ENCODE results near the gene ACSF3.

The ACSF3 gene

GRCh38 chr16:89080196-89080853 is 13.3 kb upstream of the ACSF3 start:
- Histone ChIP-seq H3K36me3 (ENCODE audit: control insufficient read depth in 4 of 4, insufficient read depth in 4 of 4, low read length in 3 of 4) (no peaks in the 10 kb centered on the region), H3K4me1 (ENCODE audit: control extremely low read depth in 1 of 4, control insufficient read depth in 4 of 4, insufficient read depth in 4 of 4, low read length in 3 of 4) (peaks cover 0 to 3% (median 0%) of the 10 kb centered on the region in 4 experiments), H3K27me3 (replicated peaks in 2 of 5; ENCODE audit: control insufficient read depth in 4 of 5, insufficient read depth in 5 of 5, low read length in 4 of 5) (no peaks in the 10 kb centered on the region), H3K27ac (ENCODE audit: insufficient read depth in 1 of 2, low read depth in 1 of 2, low read length in 2 of 2, poor library complexity in 1 of 2, severe bottlenecking in 2 of 2) (no peak overlapping the region), H3K4me3 (ENCODE audit: control insufficient read depth in 1 of 7, extremely low read depth in 1 of 7, insufficient read depth in 4 of 7, low read depth in 2 of 7, low read length in 6 of 7) (no peak overlapping the region), H3K9me3 (ENCODE audit: control extremely low read depth in 1 of 5, control insufficient read depth in 4 of 5, insufficient read depth in 2 of 5, low read depth in 1 of 5, low read length in 4 of 5) (no peaks in the 10 kb centered on the region)
- ChIA-PET CTCF (interaction anchor here (1.0 kb wide), 1 partner anchor 42 kb away, joined by 4 read pairs; no protein-coding TSS in a partner anchor), POLR2A (no interaction called here)
- WGBS (ENCODE audit: insufficient coverage), result 98% methylated on average over 33 of the region's 33 CpGs
- DNase-seq, result no peak

DNA sequence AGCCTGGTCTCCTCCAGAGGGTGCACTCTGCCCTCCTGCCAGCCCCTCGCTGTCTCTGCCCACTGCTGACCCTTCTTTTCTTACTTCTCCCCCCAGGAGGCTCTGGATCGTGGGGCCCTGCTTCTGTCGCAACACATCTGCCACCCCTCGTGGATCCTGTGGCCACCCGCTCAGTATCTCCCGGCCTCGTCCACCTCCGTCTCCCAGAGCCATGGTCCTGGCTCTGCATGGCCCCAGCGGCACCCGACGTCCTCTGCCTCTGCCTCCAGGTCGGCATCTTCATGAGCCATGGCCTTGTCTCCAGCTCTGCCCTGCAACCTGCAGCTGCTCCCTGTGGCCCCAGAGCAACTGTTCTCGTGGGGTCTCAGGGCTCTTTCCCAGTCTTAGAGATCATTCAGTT is 12.1 kb upstream of the ACSF3 start:
- 91% methylated on average over 12 of the region's 13 CpGs for WGBS (ENCODE audit: insufficient coverage)
- H3K9me3 ChIP-seq (ENCODE audit: control extremely low read depth in 1 of 5, control insufficient read depth in 4 of 5, insufficient read depth in 2 of 5, low read depth in 1 of 5, low read length in 4 of 5), result no peaks in the 10 kb centered on the region
- CTCF ChIA-PET, result interaction anchor here (1.1 kb wide), 1 partner anchor 75 kb away, joined by 3 read pairs; no protein-coding TSS in a partner anchor
- H3K36me3 ChIP-seq (ENCODE audit: control insufficient read depth in 4 of 4, insufficient read depth in 4 of 4, low read length in 3 of 4), result no peaks in the 10 kb centered on the region
- no peak overlapping the region for H3K4me3 ChIP-seq (ENCODE audit: control insufficient read depth in 1 of 7, extremely low read depth in 1 of 7, insufficient read depth in 4 of 7, low read depth in 2 of 7, low read length in 6 of 7)
- H3K27ac ChIP-seq (ENCODE audit: insufficient read depth in 1 of 2, low read depth in 1 of 2, low read length in 2 of 2, poor library complexity in 1 of 2, severe bottlenecking in 2 of 2), result no peak overlapping the region
- peaks cover 0 to 3% (median 0%) of the 10 kb centered on the region in 4 experiments for H3K4me1 ChIP-seq (ENCODE audit: control extremely low read depth in 1 of 4, control insufficient read depth in 4 of 4, insufficient read depth in 4 of 4, low read length in 3 of 4)
- POLR2A ChIA-PET, result no interaction called here
- no peaks in the 10 kb centered on the region for H3K27me3 ChIP-seq (replicated peaks in 2 of 5; ENCODE audit: control insufficient read depth in 4 of 5, insufficient read depth in 5 of 5, low read length in 4 of 5)
- no peak for DNase-seq

DNA sequence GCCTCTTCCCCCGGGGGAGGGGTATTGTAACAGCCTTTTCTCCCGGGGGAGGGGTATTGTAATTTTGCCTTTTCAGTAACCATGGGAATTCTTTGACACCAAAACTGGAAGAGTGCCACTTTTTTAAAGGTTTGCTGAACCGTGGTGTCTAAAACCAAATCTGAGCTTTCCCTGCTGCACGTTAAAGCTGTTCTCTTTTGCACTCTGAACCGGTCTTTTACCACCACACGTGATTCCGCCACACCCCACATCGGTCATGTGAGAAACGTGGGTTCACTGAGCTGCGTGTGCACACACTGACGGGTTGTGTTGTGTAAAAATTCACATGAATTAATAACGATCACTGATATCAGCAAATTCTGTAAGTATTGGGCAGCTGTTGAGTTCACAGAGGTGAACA is 9.2 kb upstream of the ACSF3 start:
- peaks cover 0 to under 1% (median 0%) of the 10 kb centered on the region in 5 experiments for H3K27me3 ChIP-seq (replicated peaks in 2 of 5; ENCODE audit: control insufficient read depth in 4 of 5, insufficient read depth in 5 of 5, low read length in 4 of 5)
- 85% methylated on average over 10 of the region's 12 CpGs for WGBS (ENCODE audit: insufficient coverage)

DNA sequence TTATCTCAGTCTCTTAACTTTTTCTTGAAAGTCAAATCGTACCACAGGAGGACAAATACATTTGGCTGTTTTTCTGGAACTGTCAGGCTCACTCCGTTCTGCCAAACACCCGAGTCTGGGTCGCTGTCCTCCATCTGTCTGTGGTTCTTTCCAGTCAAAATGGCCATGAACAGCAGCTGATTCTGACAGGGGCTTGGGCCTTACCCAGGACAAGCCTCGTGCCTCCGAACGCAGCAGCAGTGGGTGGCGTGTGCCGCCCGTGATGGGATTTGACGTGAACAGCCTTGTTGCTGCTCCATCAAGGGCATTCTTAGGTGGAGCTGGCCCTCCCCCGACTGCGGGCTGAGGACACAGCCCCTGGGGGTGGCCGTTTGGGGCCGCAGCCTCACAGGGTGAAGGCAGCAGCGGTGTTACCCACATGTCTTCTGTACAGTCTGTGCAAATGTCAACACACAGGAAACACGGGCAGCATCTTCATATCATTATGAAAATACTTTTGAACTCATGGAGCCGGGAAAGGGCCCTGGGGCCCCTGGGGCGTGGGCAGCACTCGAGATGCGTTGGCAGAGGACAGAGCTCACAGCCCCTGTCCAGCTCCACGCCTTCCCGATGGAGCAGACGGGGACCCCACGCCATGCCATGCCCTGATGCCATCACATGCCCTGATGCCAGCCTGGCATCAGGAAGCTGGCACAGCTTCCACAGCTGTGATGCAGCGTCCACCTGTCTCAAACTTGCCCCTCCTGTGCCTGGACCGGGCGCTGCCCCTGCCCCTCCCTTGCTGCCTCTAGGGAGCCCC is 8.6 kb upstream of the ACSF3 start:
- ChIA-PET POLR2A (no interaction called here), CTCF (interaction anchor here (1.7 kb wide), 1 partner anchor 13 kb away, joined by 4 read pairs; no protein-coding TSS in a partner anchor)
- H3K4me3 ChIP-seq (ENCODE audit: control insufficient read depth in 1 of 7, extremely low read depth in 1 of 7, insufficient read depth in 4 of 7, low read depth in 2 of 7, low read length in 6 of 7), result no peak overlapping the region
- 92% methylated on average over 28 of the region's 28 CpGs for WGBS (ENCODE audit: insufficient coverage)
- H3K9me3 ChIP-seq (ENCODE audit: control extremely low read depth in 1 of 5, control insufficient read depth in 4 of 5, insufficient read depth in 2 of 5, low read depth in 1 of 5, low read length in 4 of 5), result no peaks in the 10 kb centered on the region
- H3K36me3 ChIP-seq (ENCODE audit: control insufficient read depth in 4 of 4, insufficient read depth in 4 of 4, low read length in 3 of 4), result no peaks in the 10 kb centered on the region
- H3K27ac ChIP-seq (ENCODE audit: insufficient read depth in 1 of 2, low read depth in 1 of 2, low read length in 2 of 2, poor library complexity in 1 of 2, severe bottlenecking in 2 of 2), result no peak overlapping the region
- peak in 1 of 3 donors; percentile 17 for DNase-seq
- H3K27me3 ChIP-seq (replicated peaks in 2 of 5; ENCODE audit: control insufficient read depth in 4 of 5, insufficient read depth in 5 of 5, low read length in 4 of 5), result peaks cover 0 to 3% (median 0%) of the 10 kb centered on the region in 5 experiments
- H3K4me1 ChIP-seq (ENCODE audit: control extremely low read depth in 1 of 4, control insufficient read depth in 4 of 4, insufficient read depth in 4 of 4, low read length in 3 of 4), result peaks cover 0 to 3% (median 0%) of the 10 kb centered on the region in 4 experiments

More for the DNA sequence above, 9.2 kb upstream of the ACSF3 start:
- POLR2A ChIA-PET, result no interaction called here
- no peak overlapping the region for H3K27ac ChIP-seq (ENCODE audit: insufficient read depth in 1 of 2, low read depth in 1 of 2, low read length in 2 of 2, poor library complexity in 1 of 2, severe bottlenecking in 2 of 2)
- H3K36me3 ChIP-seq (ENCODE audit: control insufficient read depth in 4 of 4, insufficient read depth in 4 of 4, low read length in 3 of 4), result no peaks in the 10 kb centered on the region
- CTCF ChIA-PET, result no interaction called here
- peak in 2 of 3 donors; percentile 41 to 50 for DNase-seq
- H3K4me1 ChIP-seq (ENCODE audit: control extremely low read depth in 1 of 4, control insufficient read depth in 4 of 4, insufficient read depth in 4 of 4, low read length in 3 of 4), result peaks cover 0 to 3% (median 0%) of the 10 kb centered on the region in 4 experiments
- no peak overlapping the region for H3K4me3 ChIP-seq (ENCODE audit: control insufficient read depth in 1 of 7, extremely low read depth in 1 of 7, insufficient read depth in 4 of 7, low read depth in 2 of 7, low read length in 6 of 7)
- H3K9me3 ChIP-seq (ENCODE audit: control extremely low read depth in 1 of 5, control insufficient read depth in 4 of 5, insufficient read depth in 2 of 5, low read depth in 1 of 5, low read length in 4 of 5), result no peaks in the 10 kb centered on the region

GRCh38 chr16:89085755-89086154 is 7.9 kb upstream of the ACSF3 start:
- Histone ChIP-seq H3K27ac (ENCODE audit: insufficient read depth in 1 of 2, low read depth in 1 of 2, low read length in 2 of 2, poor library complexity in 1 of 2, severe bottlenecking in 2 of 2) (no peak overlapping the region), H3K27me3 (replicated peaks in 2 of 5; ENCODE audit: control insufficient read depth in 4 of 5, insufficient read depth in 5 of 5, low read length in 4 of 5) (peaks cover 0 to 7% (median 0%) of the 10 kb centered on the region in 5 experiments), H3K4me3 (ENCODE audit: control insufficient read depth in 1 of 7, extremely low read depth in 1 of 7, insufficient read depth in 4 of 7, low read depth in 2 of 7, low read length in 6 of 7) (no peak overlapping the region), H3K4me1 (ENCODE audit: control extremely low read depth in 1 of 4, control insufficient read depth in 4 of 4, insufficient read depth in 4 of 4, low read length in 3 of 4) (peaks cover 0 to 7% (median 0%) of the 10 kb centered on the region in 4 experiments), H3K9me3 (ENCODE audit: control extremely low read depth in 1 of 5, control insufficient read depth in 4 of 5, insufficient read depth in 2 of 5, low read depth in 1 of 5, low read length in 4 of 5) (no peaks in the 10 kb centered on the region), H3K36me3 (ENCODE audit: control insufficient read depth in 4 of 4, insufficient read depth in 4 of 4, low read length in 3 of 4) (no peaks in the 10 kb centered on the region)
- DNase-seq, result no peak
- 78% methylated on average over 9 of the region's 9 CpGs for WGBS (ENCODE audit: insufficient coverage)
- ChIA-PET CTCF (interaction anchor here (1.4 to 1.7 kb wide), 2 partner anchors 12 to 81 kb away, joined by 4 read pairs; no protein-coding TSS in a partner anchor), POLR2A (no interaction called here)

- H3K4me1 ChIP-seq (ENCODE audit: control extremely low read depth in 1 of 4, control insufficient read depth in 4 of 4, insufficient read depth in 4 of 4, low read length in 3 of 4), result peaks cover 2 to 4% (median 2%) of the 10 kb centered on the region in 4 experiments
- no peaks in the 10 kb centered on the region for H3K9me3 ChIP-seq (ENCODE audit: control extremely low read depth in 1 of 5, control insufficient read depth in 4 of 5, insufficient read depth in 2 of 5, low read depth in 1 of 5, low read length in 4 of 5)
- ChIA-PET POLR2A (no interaction called here), CTCF (interaction anchor here (1.0 kb wide), 1 partner anchor 11 kb away, joined by 4 read pairs; no protein-coding TSS in a partner anchor)
- H3K27me3 ChIP-seq (replicated peaks in 2 of 5; ENCODE audit: control insufficient read depth in 4 of 5, insufficient read depth in 5 of 5, low read length in 4 of 5), result peaks cover 0 to 7% (median 1%) of the 10 kb centered on the region in 5 experiments
- WGBS (ENCODE audit: insufficient coverage), result 96% methylated on average over 11 of the region's 15 CpGs
- no peak for DNase-seq
- H3K36me3 ChIP-seq (ENCODE audit: control insufficient read depth in 4 of 4, insufficient read depth in 4 of 4, low read length in 3 of 4), result no peaks in the 10 kb centered on the region
- H3K27ac ChIP-seq (ENCODE audit: insufficient read depth in 1 of 2, low read depth in 1 of 2, low read length in 2 of 2, poor library complexity in 1 of 2, severe bottlenecking in 2 of 2), result no peak overlapping the region
- no peak overlapping the region for H3K4me3 ChIP-seq (ENCODE audit: control insufficient read depth in 1 of 7, extremely low read depth in 1 of 7, insufficient read depth in 4 of 7, low read depth in 2 of 7, low read length in 6 of 7)
Measured at GRCh38 chr16:89087922-89088497, 5.6 kb upstream of the ACSF3 start.
